Right kidney (tissue), 9 donors: ENCODE data around the gene ESYT3.

Experiments
- DNase-seq: peaks from one replicate; pipeline ENCODE4 v3.0.0-alpha.2; 2016
- long read RNA-seq, 8 donors: transcript quantifications; one replicate each; lab custom pipeline, GENCODE V29; 2026

ESYT3 gene
- long read RNA-seq, donor 1: 0 reads
- long read RNA-seq, donor 2: 0 reads
- long read RNA-seq, donor 3: 0 reads
- long read RNA-seq, donor 4: 0 reads
- long read RNA-seq, donor 5: 0 reads
- long read RNA-seq, donor 6: 0 reads
- long read RNA-seq, donor 7: 0 reads
- long read RNA-seq, donor 8: 0 reads

GRCh38 chr3:138434276-138434874 lies at the start of gene ESYT3:
Gene ESYT3, plus strand, starts transcription at chr3:138434616. Its CDS starts 183 bp downstream, at chr3:138434799.
- peak; percentile 78 for DNase-seq

GRCh38 chr3:138384976-138385375 lies 49.4 kb upstream of the ESYT3 start:
- no peak for DNase-seq

- DNase-seq: no peak
Measured at GRCh38 chr3:138389144-138389601, 45.2 kb upstream of the ESYT3 start.

- DNase-seq: no peak
Measured at GRCh38 chr3:138389841-138390581, 44.4 kb upstream of the ESYT3 start.

- no peak for DNase-seq
Measured at GRCh38 chr3:138390582-138390932, 43.9 kb upstream of the ESYT3 start.

- no peak for DNase-seq
Measured at GRCh38 chr3:138394156-138394555, 40.3 kb upstream of the ESYT3 start.

GRCh38 chr3:138394686-138395085 lies 39.7 kb upstream of the ESYT3 start:
- DNase-seq: no peak

GRCh38 chr3:138395865-138396751 lies 38.3 kb upstream of the ESYT3 start:
- no peak for DNase-seq

- no peak for DNase-seq
Measured at GRCh38 chr3:138396752-138397410, 37.5 kb upstream of the ESYT3 start.

GRCh38 chr3:138397983-138398382 lies 36.4 kb upstream of the ESYT3 start:
- no peak for DNase-seq

- no peak for DNase-seq
Measured at GRCh38 chr3:138398791-138399575, 35.4 kb upstream of the ESYT3 start.

- DNase-seq: no peak
Measured at GRCh38 chr3:138399766-138400165, 34.6 kb upstream of the ESYT3 start.

GRCh38 chr3:138400651-138401070 lies 33.8 kb upstream of the ESYT3 start:
- DNase-seq: no peak

- DNase-seq: no peak
Measured at GRCh38 chr3:138401834-138402233, 32.6 kb upstream of the ESYT3 start.

GRCh38 chr3:138404121-138404520 lies 30.3 kb upstream of the ESYT3 start:
- DNase-seq: no peak

- DNase-seq: no peak
Measured at GRCh38 chr3:138405001-138405400, 29.4 kb upstream of the ESYT3 start.

GRCh38 chr3:138405486-138405885 lies 28.9 kb upstream of the ESYT3 start:
- no peak for DNase-seq

- no peak for DNase-seq
Measured at GRCh38 chr3:138406606-138407005, 27.8 kb upstream of the ESYT3 start.

GRCh38 chr3:138407236-138407907 lies 27.0 kb upstream of the ESYT3 start:
- no peak for DNase-seq

GRCh38 chr3:138408751-138409570 lies 25.5 kb upstream of the ESYT3 start:
- DNase-seq: no peak
